ENCODE data around the gene CASK.

Gene CASK, protein sequence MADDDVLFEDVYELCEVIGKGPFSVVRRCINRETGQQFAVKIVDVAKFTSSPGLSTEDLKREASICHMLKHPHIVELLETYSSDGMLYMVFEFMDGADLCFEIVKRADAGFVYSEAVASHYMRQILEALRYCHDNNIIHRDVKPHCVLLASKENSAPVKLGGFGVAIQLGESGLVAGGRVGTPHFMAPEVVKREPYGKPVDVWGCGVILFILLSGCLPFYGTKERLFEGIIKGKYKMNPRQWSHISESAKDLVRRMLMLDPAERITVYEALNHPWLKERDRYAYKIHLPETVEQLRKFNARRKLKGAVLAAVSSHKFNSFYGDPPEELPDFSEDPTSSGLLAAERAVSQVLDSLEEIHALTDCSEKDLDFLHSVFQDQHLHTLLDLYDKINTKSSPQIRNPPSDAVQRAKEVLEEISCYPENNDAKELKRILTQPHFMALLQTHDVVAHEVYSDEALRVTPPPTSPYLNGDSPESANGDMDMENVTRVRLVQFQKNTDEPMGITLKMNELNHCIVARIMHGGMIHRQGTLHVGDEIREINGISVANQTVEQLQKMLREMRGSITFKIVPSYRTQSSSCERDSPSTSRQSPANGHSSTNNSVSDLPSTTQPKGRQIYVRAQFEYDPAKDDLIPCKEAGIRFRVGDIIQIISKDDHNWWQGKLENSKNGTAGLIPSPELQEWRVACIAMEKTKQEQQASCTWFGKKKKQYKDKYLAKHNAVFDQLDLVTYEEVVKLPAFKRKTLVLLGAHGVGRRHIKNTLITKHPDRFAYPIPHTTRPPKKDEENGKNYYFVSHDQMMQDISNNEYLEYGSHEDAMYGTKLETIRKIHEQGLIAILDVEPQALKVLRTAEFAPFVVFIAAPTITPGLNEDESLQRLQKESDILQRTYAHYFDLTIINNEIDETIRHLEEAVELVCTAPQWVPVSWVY

GRCh38 chrX:41923211-41923977 lies at the start of gene CASK:
Gene CASK (minus strand): TSS chrX:41923554. CDS start chrX:41922988, 566 bp downstream.
- DNase-seq (ENCODE audit: low read depth), result peak; percentile 72

DNA sequence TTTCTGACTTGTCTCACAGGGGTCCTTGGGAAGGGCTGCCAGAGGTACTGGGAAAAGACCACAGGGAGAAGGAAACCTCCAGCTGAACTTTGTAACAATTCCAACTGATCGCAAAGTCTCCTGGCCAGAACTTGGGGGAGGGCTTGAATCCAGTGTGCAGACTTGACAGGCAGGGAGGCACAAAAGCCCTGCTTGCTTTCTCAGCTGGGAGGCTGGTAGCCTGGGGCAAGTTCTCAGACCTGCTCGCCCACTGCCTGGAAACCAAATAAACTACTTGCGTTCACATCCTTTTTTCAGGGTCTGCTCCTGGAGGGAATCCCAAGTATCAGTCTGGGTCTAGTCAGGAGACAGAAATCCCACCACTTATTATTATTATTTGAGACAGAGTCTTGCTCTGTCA lies 48.0 kb upstream of the CASK start:
- DNase-seq (ENCODE audit: low read depth), result no peak

- no peak for DNase-seq (ENCODE audit: low read depth)
Measured at GRCh38 chrX:41970419-41970818, 47.1 kb upstream of the CASK start.

DNA sequence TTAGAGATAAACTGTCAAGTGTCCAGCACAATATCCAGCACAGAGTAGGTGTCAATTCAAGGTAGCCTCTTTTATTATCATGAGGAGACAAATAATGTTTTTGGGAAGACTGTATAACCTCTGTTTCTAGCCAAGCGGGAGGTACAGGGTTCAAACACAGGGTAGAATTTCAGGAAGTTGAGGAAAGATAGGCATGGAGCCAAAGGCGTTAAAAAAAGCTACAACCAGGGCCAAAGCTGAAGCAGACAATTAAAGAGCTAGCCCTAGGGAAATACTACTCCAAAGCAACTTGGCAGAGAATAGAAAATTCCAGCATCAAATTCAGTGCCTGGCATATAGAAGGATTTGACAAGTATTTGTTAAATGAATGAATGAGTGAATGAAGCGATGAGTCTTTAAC lies 40.0 kb upstream of the CASK start:
- no peak for DNase-seq (ENCODE audit: low read depth)

- DNase-seq (ENCODE audit: low read depth), result no peak
Measured at GRCh38 chrX:41960142-41960541, 36.8 kb upstream of the CASK start.

DNA sequence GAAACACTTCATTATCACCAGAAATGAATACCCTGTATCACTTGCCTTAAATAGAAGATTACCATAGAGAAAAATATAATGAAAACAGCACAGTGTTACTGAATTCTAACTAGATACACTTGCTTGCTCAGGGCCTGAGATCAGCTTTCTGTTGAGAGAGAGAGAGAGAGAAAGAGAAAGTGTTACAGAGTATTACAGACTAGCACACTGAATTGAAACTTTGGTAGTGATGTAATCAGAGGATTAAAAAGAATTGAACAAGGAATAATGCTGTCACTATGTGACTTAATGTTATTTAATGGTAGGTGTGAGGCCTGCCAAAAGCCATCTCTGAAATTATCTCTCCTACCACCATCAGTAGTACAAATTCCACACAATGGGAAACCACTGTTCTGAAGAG lies 35.5 kb upstream of the CASK start:
- DNase-seq (ENCODE audit: low read depth), result no peak

- DNase-seq (ENCODE audit: low read depth), result no peak
Measured at GRCh38 chrX:41956027-41956426, 32.7 kb upstream of the CASK start.

GRCh38 chrX:41952102-41952501 lies 28.7 kb upstream of the CASK start:
- DNase-seq (ENCODE audit: low read depth), result no peak

- DNase-seq (ENCODE audit: low read depth), result no peak
Measured at GRCh38 chrX:41946989-41947612, 23.7 kb upstream of the CASK start.

- no peak for DNase-seq (ENCODE audit: low read depth)
Measured at GRCh38 chrX:41946235-41946634, 22.9 kb upstream of the CASK start.

- DNase-seq (ENCODE audit: low read depth), result no peak
Measured at GRCh38 chrX:41935832-41936231, 12.5 kb upstream of the CASK start.

- DNase-seq (ENCODE audit: low read depth), result no peak
Measured at GRCh38 chrX:41933546-41933945, 10.2 kb upstream of the CASK start.

- no peak for DNase-seq (ENCODE audit: low read depth)
Measured at GRCh38 chrX:41932885-41933284, 9.5 kb upstream of the CASK start.

- no peak for DNase-seq (ENCODE audit: low read depth)
Measured at GRCh38 chrX:41931591-41931990, 8.2 kb upstream of the CASK start.

DNA sequence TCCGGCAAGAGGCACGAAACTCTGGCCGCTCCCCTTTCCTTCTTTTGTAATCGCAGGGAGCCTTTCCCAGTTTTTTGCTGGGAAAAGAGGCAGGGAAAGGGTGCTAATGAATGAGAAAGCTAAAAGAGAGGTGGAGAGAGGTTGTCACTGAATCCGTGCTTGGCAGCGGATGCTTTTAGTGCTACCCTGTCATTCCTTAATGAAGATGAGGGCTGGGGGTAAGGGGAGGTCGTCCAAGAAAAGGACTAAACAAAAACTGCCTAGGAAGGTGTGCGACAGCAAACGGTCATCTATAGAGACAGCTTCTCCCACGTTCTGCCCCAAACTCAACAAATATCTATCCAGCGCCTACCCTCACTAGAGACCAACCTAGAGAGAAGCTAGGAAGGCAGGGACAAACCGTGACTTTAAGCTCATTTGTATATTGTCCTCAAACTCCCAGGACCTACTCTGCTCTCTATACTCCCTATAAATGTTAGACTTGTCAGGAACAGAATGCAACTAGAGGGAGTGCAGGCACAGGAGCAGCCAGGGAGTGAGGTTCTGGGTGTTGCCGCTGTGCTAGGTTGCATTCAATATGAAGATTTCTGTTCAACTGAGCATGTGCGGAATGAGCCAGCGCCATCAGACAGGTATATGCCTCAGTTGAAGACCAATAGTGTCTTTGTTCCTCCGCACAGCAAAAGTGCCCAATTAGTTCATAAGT lies 777 bp upstream of the CASK start:
- DNase-seq (ENCODE audit: low read depth), result no peak

- DNase-seq (ENCODE audit: low read depth), result no peak
Measured at GRCh38 chrX:41922431-41923151, 763 bp downstream of the CASK start.

- no peak for DNase-seq (ENCODE audit: low read depth)
Measured at GRCh38 chrX:41921492-41922430, 1.6 kb downstream of the CASK start.

- no peak for DNase-seq (ENCODE audit: low read depth)
Measured at GRCh38 chrX:41919870-41920269, 3.5 kb downstream of the CASK start.

DNA sequence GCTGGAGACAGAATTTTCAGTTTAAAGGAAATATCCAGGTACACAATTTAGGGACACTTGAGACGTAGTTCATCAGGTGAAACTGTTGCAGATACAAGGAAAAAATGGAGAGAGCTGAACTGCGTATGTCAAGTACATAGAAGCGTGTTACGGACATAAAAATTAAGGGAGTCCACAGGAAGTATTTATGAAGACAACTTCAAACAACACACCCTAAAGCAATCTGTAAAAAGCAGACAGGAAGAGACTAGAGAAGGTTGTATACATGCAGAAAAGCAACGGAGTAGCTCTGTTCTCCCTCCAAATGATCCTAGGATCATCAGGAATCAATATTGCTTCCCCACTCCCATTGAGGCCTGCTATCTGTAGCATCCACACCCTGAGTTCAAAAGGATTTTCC lies 5.8 kb downstream of the CASK start:
- DNase-seq (ENCODE audit: low read depth), result no peak
